ENCODE measurements around the gene AOAH. TPM values are rescaled to one million over a fixed set of nuclear protein-coding genes. Genes with fewer than 3 reads are reported as not detected.

Gene AOAH
- total RNA-seq, 1 donor from 2014 or later, result 1.2 TPM

- no peak for DNase-seq (ENCODE audit: low read depth)
Measured at GRCh38 chr7:36549029-36549428, 175.3 kb downstream of the AOAH start.

GRCh38 chr7:36547416-36547815 is 176.9 kb downstream of the AOAH start:
- DNase-seq (ENCODE audit: low read depth), result no peak

GRCh38 chr7:36546331-36546730 is 178.0 kb downstream of the AOAH start:
- no peak for DNase-seq (ENCODE audit: low read depth)

- no peak for DNase-seq (ENCODE audit: low read depth)
Measured at GRCh38 chr7:36545291-36545690, 179.0 kb downstream of the AOAH start.

- DNase-seq (ENCODE audit: low read depth), result no peak
Measured at GRCh38 chr7:36538126-36538525, 186.2 kb downstream of the AOAH start.

- DNase-seq (ENCODE audit: low read depth), result peak; percentile 35
Measured at GRCh38 chr7:36535866-36536664, 188.2 kb downstream of the AOAH start.

GRCh38 chr7:36533717-36534116 is 190.6 kb downstream of the AOAH start:
- DNase-seq (ENCODE audit: low read depth), result no peak

- no peak for DNase-seq (ENCODE audit: low read depth)
Measured at GRCh38 chr7:36532981-36533499, 191.3 kb downstream of the AOAH start.

GRCh38 chr7:36531951-36532350 is 192.3 kb downstream of the AOAH start:
- DNase-seq (ENCODE audit: low read depth), result no peak

- no peak for DNase-seq (ENCODE audit: low read depth)
Measured at GRCh38 chr7:36530456-36530855, 193.8 kb downstream of the AOAH start.

- DNase-seq (ENCODE audit: low read depth), result no peak
Measured at GRCh38 chr7:36527549-36527913, 196.8 kb downstream of the AOAH start.

GRCh38 chr7:36526863-36527548 is 197.3 kb downstream of the AOAH start:
- DNase-seq (ENCODE audit: low read depth), result peak; percentile 95

- no peak for DNase-seq (ENCODE audit: low read depth)
Measured at GRCh38 chr7:36523371-36524101, 200.8 kb downstream of the AOAH start.

- DNase-seq (ENCODE audit: low read depth), result no peak
Measured at GRCh38 chr7:36522453-36523007, 201.8 kb downstream of the AOAH start.

GRCh38 chr7:36521911-36522310 is 202.4 kb downstream of the AOAH start:
- no peak for DNase-seq (ENCODE audit: low read depth)

- DNase-seq (ENCODE audit: low read depth), result no peak
Measured at GRCh38 chr7:36521133-36521532, 203.2 kb downstream of the AOAH start.

GRCh38 chr7:36515847-36516246 is 208.4 kb downstream of the AOAH start:
- DNase-seq (ENCODE audit: low read depth), result no peak

GRCh38 chr7:36514289-36515243 is 209.7 kb downstream of the AOAH start:
- no peak for DNase-seq (ENCODE audit: low read depth)

GRCh38 chr7:36513393-36513792 is 210.9 kb downstream of the AOAH start:
- no peak for DNase-seq (ENCODE audit: low read depth)

- DNase-seq (ENCODE audit: low read depth), result no peak
Measured at GRCh38 chr7:36512616-36513015, 211.7 kb downstream of the AOAH start.

- no peak for DNase-seq (ENCODE audit: low read depth)
Measured at GRCh38 chr7:36509962-36510361, 214.3 kb downstream of the AOAH start.
